ENCODE results near the gene TGFBR3L. TPM values are rescaled to one million over a fixed set of nuclear protein-coding genes. Genes with fewer than 3 reads are reported as not detected.
A peak's percentile ranks its signal among the peaks of the same experiment; 100 is the strongest.
"Not testable (repeated sequence)": the region's sequence is repeated elsewhere in the genome, so short reads cannot be mapped to it uniquely, and the experiment has no call there.

Gene TGFBR3L
- polyA plus RNA-seq, 1 donor (not counting 4 experiments of a cell fraction or from before 2014, with no cell fraction given): 0.28 TPM

DNA sequence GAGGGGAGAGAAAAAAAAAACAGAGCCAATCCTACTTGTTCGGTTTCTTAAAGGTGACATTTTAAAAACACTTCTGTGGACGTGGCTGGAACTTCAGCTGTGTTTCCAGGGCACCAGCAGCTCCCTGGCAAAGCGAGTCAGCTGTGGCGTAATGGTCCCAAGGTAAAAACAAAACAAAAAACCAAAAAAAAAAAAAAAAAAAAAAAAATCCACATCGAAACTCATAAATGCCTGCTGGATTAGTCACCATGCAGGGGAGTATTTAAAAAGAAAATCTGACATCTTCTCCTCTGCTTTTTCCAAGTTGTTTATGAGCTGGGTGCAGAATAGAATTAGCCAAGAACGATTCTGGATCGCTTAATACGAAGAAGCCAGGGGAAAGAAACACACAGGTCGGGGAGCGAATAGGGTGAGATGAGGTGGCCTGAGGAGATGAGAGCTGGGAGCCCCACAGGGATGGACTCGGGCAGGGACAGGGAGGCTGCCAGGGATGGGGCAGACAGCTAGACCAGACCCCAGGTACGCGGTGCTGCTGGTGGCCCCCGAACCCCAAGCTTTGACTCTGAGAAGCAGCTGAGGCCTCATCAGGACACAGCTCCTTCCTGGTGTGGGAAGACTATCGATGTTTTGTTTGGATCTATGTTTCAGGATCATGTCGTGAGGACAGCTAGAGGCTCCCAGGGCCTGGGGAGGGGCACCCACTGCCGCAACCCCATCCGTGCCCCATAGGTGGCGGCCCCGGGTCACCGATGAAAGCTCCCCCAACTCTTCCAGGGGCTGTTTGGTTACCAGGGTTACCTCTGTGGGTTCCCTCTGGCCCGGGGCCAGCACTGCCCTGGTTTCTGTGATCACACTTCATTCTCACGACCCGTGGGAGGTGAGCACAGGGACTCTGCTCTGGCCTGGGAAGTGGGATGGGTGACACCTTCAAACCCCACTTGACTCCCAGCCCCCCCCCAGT is 14.4 kb downstream of the TGFBR3L start:
- FAIRE-seq: peak; percentile 43
- Histone ChIP-seq H3K9ac (ENCODE audit: control insufficient read depth, extremely low read depth, insufficient read depth, low read length) (peak overlapping the region; percentile 79), H3K36me3 (ENCODE audit: control insufficient read depth in 2 of 2, extremely low read depth in 1 of 2, insufficient read depth in 2 of 2, low read length in 2 of 2) (peaks cover 26 to 27% of the 10 kb centered on the region in 2 experiments), H2AFZ (ENCODE audit: control insufficient read depth, low read length) (no peak overlapping the region), H3K9me3 (ENCODE audit: control insufficient read depth, low read depth, low read length) (no peaks in the 10 kb centered on the region), H3K79me2 (ENCODE audit: control insufficient read depth, insufficient read depth, low read length) (no peaks in the 10 kb centered on the region), H3K27ac (ENCODE audit: control insufficient read depth, insufficient read depth, low read length) (peak overlapping the region; percentile 92), H3K4me1 (ENCODE audit: control insufficient read depth, extremely low read depth, insufficient read depth, low read length) (peaks cover 27% of the 10 kb centered on the region), H4K20me1 (ENCODE audit: control insufficient read depth, extremely low read depth, insufficient read depth, low read length) (no peaks in the 10 kb centered on the region), H3K27me3 (ENCODE audit: control insufficient read depth, extremely low read depth, insufficient read depth, low read length) (no peaks in the 10 kb centered on the region), H3K9me1 (ENCODE audit: control insufficient read depth, extremely low read depth, insufficient read depth, low read length) (peaks cover 3% of the 10 kb centered on the region), H3K4me2 (ENCODE audit: control insufficient read depth, extremely low read depth, insufficient read depth, low read depth, low read length) (peak overlapping the region; percentile 55), H3K4me3 (ENCODE audit: control insufficient read depth in 2 of 3, extremely low read depth in 1 of 3, insufficient read depth in 2 of 3, low read depth in 1 of 3, low read length in 3 of 3) (peak overlapping the region in 1 of 3 experiments; percentile 11)
- dilution Hi-C loops (cut with MboI; ENCODE audit: extremely low pct_ligation_motif_present, low sequenced_read_pairs): no loop called here
- DNase-seq (ENCODE audit: low read depth, low spot score): no peak
- TF ChIP-seq, protein P1, sequence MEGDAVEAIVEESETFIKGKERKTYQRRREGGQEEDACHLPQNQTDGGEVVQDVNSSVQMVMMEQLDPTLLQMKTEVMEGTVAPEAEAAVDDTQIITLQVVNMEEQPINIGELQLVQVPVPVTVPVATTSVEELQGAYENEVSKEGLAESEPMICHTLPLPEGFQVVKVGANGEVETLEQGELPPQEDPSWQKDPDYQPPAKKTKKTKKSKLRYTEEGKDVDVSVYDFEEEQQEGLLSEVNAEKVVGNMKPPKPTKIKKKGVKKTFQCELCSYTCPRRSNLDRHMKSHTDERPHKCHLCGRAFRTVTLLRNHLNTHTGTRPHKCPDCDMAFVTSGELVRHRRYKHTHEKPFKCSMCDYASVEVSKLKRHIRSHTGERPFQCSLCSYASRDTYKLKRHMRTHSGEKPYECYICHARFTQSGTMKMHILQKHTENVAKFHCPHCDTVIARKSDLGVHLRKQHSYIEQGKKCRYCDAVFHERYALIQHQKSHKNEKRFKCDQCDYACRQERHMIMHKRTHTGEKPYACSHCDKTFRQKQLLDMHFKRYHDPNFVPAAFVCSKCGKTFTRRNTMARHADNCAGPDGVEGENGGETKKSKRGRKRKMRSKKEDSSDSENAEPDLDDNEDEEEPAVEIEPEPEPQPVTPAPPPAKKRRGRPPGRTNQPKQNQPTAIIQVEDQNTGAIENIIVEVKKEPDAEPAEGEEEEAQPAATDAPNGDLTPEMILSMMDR (optimal IDR thresholded peaks at IDR 0.05 in 1 of 3, IDR thresholded peaks at IDR 0.05 in 1 of 3, conservative IDR thresholded peaks at IDR 0.05 in 1 of 3; ENCODE audit: extremely low read depth in 1 of 3, insufficient read depth in 2 of 3, low read length in 3 of 3): peak; percentile 47 to 63 (median 50)
- no peak for TF ChIP-seq EZH2 (IDR thresholded peaks at IDR 0.05; ENCODE audit: low read length)

DNA sequence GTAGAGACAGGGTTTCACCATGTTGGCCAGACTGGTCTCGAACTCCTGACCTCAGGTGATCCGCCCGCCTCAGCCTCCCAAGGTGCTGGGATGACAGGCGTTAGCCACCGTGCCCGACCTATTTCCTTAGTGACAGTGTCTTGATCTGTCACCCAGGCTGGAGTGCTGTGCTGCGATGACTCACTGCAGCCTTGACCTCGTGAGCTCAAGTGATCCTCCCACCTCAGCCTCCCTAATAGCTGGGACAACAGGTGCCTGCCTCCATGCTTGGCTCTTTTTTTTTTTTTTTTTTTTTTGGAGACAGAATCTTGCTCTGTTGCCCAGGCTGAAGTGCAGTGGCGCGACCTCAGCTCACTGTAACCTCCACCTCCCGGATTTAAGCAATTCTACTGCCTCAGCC is 15.4 kb downstream of the TGFBR3L start:
- dilution Hi-C loops (cut with MboI; ENCODE audit: extremely low pct_ligation_motif_present, low sequenced_read_pairs); H3K9ac ChIP-seq (ENCODE audit: control insufficient read depth, extremely low read depth, insufficient read depth, low read length); H3K4me2 ChIP-seq (ENCODE audit: control insufficient read depth, extremely low read depth, insufficient read depth, low read depth, low read length); H3K4me3 ChIP-seq (ENCODE audit: control insufficient read depth in 2 of 3, extremely low read depth in 1 of 3, insufficient read depth in 2 of 3, low read depth in 1 of 3, low read length in 3 of 3); H3K79me2 ChIP-seq (ENCODE audit: control insufficient read depth, insufficient read depth, low read length); H2AFZ ChIP-seq (ENCODE audit: control insufficient read depth, low read length); H3K9me1 ChIP-seq (ENCODE audit: control insufficient read depth, extremely low read depth, insufficient read depth, low read length); H3K27me3 ChIP-seq (ENCODE audit: control insufficient read depth, extremely low read depth, insufficient read depth, low read length); H3K9me3 ChIP-seq (ENCODE audit: control insufficient read depth, low read depth, low read length); H3K27ac ChIP-seq (ENCODE audit: control insufficient read depth, insufficient read depth, low read length); H4K20me1 ChIP-seq (ENCODE audit: control insufficient read depth, extremely low read depth, insufficient read depth, low read length); DNase-seq (ENCODE audit: low read depth, low spot score); FAIRE-seq: not testable (repeated sequence)
- Histone ChIP-seq H3K4me1 (ENCODE audit: control insufficient read depth, extremely low read depth, insufficient read depth, low read length) (peaks cover 27% of the 10 kb centered on the region), H3K36me3 (ENCODE audit: control insufficient read depth in 2 of 2, extremely low read depth in 1 of 2, insufficient read depth in 2 of 2, low read length in 2 of 2) (peaks cover 28 to 36% of the 10 kb centered on the region in 2 experiments)

Data from keratinocyte (primary cell).